Esophagus mucosa (tissue), 1 donor: ENCODE data around the gene RBMS3. TPM values are rescaled to one million over a fixed set of nuclear protein-coding genes. Genes with fewer than 3 reads are reported as not detected.
"Not testable (repeated sequence)": the region's sequence is repeated elsewhere in the genome, so short reads cannot be mapped to it uniquely, and the experiment has no call there.

Experiments
- ATAC-seq: fragments of 200-7000 bp; cut with Tn5 transposase; one replicate; pipeline ENCODE4 v1.9.1; 2020
- total RNA-seq: library from RNA; stranded (reverse); gene quantifications from one replicate; pipeline ENCODE4 v1.2.4, GENCODE V29; 2023
- donor health status: DM: yes; HTN: yes; CAD: no.

Gene RBMS3
- total RNA-seq, 1 donor from 2014 or later, result 3.4 TPM

DNA sequence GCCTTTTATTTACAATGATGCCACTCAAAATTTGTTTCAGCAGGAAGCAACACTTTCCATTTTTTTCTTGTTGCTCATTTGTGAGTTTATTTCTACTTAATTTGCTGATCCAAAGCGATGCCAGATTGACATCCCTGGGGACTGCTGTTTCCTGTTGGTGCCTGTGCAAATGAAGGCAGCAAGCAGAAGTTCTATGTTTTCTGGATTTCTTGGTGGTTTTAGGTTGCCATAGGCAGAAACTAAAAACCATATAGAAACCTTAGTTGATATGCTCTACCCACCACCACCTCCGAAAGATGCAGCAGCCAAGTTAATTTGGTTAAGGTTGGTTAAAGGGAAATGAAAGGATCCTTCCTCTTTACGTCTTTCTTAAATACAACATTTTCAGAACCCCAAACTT is 356.2 kb downstream of the RBMS3 start:
- no peak for ATAC-seq

- no peak for ATAC-seq
These were observed 358.9 kb downstream of the RBMS3 start for GRCh38 chr3:29639578-29640290.

DNA sequence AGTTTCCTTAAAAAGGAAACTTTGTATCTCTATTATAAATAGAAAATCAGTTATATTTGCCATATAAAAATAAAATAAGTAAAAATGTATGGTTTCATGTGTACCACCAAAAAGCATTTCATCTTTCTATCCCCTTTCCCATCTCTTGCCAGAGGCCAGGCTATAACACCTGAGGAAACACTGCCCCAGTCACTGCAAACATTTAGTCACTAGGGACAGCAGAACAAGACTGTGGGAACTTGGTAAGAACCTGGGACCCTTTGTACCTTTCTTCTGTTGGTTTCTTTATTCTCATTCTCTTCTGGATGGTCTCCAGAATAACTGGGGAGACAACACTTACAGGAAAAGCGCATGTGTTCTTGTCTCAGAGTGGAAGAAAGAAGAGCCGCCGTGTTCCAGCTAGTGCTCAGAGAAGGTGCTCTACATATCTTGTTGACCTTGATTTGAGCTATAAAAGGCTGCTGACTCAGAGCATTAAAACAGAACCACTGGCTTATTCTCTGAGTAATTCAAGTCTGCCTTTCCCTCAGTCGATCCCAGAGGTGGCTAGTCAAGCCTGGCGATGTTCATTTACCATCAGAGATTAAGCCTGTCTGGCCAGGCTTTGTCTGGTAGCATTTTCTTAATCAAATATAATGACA is 361.6 kb downstream of the RBMS3 start:
- peak; percentile 83 for ATAC-seq

GRCh38 chr3:29643034-29643425 is 362.2 kb downstream of the RBMS3 start:
- no peak for ATAC-seq

GRCh38 chr3:29644261-29644660 is 363.4 kb downstream of the RBMS3 start:
- ATAC-seq, result no peak

GRCh38 chr3:29644956-29645636 is 364.2 kb downstream of the RBMS3 start:
- ATAC-seq, result no peak

GRCh38 chr3:29646043-29646442 is 365.2 kb downstream of the RBMS3 start:
- no peak for ATAC-seq

- no peak for ATAC-seq
These were observed 369.1 kb downstream of the RBMS3 start for GRCh38 chr3:29649815-29650547.

GRCh38 chr3:29653680-29654079 is 372.8 kb downstream of the RBMS3 start:
- ATAC-seq, result no peak

DNA sequence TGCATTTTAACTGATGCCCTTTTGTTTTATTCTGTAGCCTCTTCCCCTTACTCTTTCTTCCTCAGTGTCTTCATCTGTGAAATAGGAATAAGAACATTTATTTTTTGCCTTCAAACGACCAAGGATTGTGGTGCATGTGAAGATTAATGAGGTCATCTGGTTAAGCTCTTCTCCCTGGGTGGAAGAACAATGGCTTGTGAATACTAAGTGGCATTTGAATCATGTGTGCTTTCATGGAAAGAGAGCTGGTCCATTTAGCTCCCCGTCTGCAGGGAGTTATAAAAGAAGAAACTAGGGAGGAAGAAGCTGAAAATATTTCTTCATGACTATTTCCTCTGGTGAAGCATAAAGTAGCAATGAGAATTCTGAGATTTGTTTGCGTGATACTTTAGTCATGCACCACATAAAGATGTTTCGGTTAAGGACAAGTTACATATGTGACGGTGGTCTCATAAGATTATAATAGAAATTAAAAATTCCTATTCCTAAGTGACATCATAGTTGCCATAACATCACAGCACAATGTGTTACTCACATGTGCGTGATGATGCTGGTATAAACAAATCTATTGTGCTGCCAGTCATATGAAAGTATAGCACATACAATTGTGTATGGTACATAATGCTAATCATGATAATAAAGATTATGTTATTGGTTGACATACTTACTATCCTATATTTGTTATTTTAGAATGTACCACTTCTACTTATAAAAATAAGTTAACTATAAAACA is 374.3 kb downstream of the RBMS3 start:
- no peak for ATAC-seq

GRCh38 chr3:29665688-29666087 is 384.8 kb downstream of the RBMS3 start:
- ATAC-seq, result no peak

- peak; percentile 15 for ATAC-seq
These were observed 387.4 kb downstream of the RBMS3 start for GRCh38 chr3:29668233-29668632.

DNA sequence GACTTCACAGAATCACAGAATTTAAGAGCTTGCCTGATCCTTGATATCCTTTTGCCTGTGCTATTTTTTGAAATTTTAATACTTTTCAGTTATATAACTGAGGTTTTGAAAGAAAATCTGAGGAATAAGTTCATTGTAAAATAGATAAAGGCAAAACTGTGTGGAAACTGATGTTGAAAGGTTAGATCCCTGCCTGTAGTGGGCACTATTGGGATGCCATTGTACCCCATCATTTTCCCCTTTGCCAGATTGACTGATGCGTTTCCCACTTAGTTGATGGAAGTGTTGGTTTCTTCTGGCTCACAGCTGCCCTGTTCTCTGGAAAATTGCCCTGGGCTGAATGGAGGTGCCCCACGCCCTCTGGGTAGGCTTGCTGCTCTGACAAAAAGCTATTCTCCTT is 387.9 kb downstream of the RBMS3 start:
- ATAC-seq, result no peak

DNA sequence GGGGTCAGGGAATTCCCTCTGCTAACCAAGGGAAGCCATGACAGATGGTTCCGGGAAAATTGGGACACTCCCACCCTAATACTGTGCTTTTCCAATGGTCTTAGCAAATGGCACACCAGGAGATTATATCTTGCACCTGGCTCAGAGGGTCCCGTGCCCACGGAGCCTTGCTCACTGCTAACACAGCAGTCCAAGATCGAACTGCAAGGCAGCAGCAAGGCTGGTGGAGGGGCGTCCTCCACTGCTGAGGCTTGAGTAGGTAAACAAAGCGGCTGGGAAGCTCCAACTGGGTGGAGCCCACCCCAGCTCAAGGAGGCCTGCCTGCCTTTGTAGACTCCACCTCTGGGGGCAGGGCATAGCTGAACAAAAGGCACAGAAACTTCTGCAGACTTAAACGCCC is 389.6 kb downstream of the RBMS3 start:
- not testable (repeated sequence) for ATAC-seq

DNA sequence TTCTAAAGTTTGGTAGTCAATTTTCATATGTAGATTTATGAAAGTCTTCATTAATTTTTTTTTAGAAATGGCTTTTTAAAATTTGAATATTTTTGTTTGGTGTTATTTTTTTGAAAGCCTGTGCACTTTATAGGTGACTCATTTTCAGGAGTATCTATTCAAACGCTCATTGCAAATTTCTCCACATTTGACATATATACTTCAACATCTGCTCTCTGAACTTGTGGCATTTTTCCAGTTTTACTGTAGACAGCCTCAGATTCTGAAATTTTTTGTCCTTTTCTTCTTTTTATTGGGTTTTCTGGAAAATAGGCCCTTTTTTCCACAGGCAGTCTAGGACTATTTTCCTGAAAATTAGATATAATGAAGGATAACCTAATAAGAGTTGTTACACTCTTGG is 396.6 kb downstream of the RBMS3 start:
- ATAC-seq, result no peak

- no peak for ATAC-seq
These were observed 399.1 kb downstream of the RBMS3 start for GRCh38 chr3:29679944-29680343.

DNA sequence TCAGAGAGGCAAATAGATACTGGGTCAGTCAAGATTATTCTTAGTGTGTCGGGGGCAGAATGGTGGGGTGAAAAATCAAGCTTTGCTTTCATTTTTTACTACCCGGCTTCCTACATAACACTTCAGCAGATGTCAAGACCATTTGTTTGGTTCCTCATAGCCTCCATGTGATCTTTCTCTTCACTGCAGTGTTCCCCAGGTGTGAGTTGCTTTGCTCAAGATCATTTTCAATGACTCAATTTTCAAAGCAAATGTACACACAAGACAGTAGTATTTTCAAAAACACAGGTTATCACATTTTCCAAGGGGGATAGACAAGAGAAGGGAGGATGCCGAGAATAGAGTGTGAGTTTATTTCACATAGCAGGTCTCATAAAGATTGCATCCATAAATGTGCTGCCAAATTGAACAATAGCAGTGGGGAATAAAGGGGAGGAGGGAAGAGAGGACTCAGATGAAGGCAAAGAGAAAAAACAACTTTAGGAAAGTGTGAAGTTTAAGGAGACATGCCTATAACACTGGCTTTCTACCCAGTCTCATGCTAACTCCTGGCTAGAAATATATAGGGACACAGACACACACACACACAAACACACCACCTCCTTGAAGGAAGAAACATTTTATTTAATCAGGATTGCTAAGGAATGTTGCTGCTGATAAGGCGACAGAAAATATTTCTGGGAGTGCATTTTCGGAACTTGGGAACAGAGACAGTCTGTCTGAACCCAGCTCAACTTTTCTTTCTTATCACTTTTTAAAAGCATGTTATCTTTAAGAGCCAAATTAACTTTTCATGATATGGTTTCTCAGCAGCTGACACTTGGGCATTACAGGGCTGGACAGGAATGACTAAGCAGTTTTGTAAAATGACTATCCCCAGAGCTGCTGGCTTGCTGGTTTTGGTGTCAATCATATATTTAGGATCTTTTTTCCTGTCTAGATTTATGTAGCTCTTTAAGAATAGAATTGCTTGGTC is 402.4 kb downstream of the RBMS3 start:
- no peak for ATAC-seq

GRCh38 chr3:29686889-29687592 is 406.2 kb downstream of the RBMS3 start:
- ATAC-seq, result no peak

DNA sequence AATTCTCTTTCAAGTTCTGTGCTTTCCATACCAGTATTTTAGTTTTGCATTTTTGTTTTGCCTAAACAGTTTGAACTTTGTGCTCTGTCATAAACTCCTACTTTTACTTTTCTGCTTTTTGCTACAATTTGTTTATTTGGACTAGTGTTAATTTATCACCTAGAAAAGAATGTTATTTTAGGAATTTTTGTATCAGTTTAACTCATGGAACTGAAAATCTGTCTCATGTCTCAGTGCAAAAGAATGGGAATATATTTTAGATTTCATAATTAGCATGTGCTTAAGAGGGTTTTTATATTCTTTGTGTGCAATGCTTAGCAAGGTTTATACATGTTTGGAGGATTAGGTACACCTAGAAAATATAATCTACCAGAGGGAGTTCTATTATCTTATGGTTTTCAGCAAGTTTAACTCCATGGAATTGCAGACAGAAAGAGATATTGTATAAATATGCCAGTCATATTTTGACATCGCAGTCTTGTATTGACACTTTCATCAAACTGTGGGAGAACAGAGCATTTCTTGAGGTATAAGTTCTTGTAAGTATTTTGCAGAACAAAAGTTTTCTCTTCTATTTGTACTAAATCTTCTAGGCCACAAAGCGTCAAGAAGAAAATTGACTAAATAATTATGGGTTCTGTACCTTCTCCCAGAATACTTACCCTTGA is 409.9 kb downstream of the RBMS3 start:
- no peak for ATAC-seq

GRCh38 chr3:29693863-29694262 is 413.0 kb downstream of the RBMS3 start:
- no peak for ATAC-seq
